ENCODE measurements around the gene TUBA1C.

DNA sequence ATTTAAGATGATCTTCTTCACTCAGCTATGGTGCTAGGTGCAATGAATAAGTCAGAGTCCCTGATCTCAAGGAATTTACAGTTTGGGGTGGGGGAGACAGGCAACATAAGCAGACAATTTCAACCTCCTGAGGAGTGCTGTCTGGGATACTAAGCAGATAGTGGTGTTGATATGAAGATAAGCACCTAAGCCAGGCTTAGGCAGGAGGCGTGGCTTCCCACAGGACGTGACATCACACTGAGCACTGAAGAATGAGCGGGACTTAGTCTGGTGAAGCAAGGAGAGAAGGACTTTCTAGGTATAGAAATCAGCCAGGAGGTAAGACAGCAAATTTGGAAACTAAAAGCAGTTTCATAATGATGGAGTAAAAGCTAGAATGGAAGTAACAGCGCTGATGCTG is 36.9 kb downstream of the TUBA1C start:
- TF ChIP-seq EZH2 (optimal IDR thresholded peaks at IDR 0.05; ENCODE audit: low read depth, low read length): no peak
- TF ChIP-seq CTCF (IDR thresholded peaks at IDR 0.05; ENCODE audit: low read length): no peak
- TF ChIP-seq EZH2phosphoT487 (IDR thresholded peaks at IDR 0.05; ENCODE audit: low read length): no peak
